SKM-1 (cell line): ENCODE data around the gene GINS3.

ENCODE experiments used
- DNase-seq: peaks from one replicate; lab custom pipeline; 2025; ENCODE audit not compliant: unreplicated experiment; lab: John Stamatoyannopoulos, UW

Gene GINS3

DNA sequence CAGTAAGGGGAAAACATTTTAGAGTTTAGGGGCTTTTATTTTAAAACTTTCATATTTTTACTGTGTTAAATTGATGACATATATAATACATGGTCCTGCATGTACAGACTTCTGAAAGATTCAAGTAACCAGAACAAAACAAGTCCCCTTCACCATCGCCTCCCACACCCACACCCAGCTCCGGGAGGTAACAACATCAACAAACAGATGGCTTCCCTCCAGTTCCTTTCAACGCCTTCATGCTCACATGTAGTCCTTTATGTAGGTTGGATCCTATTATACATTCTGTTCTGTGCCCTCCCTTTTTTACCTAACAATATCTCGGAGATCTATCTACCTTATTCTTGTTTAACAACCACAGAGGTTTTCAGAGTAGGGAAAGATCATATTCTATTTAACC is 30.5 kb downstream of the GINS3 start:
- DNase-seq, result no peak

GRCh38 chr16:58425245-58425644 is 33.0 kb downstream of the GINS3 start:
- no peak for DNase-seq

GRCh38 chr16:58425756-58426494 is 33.7 kb downstream of the GINS3 start:
- peak; percentile 86 for DNase-seq

DNA sequence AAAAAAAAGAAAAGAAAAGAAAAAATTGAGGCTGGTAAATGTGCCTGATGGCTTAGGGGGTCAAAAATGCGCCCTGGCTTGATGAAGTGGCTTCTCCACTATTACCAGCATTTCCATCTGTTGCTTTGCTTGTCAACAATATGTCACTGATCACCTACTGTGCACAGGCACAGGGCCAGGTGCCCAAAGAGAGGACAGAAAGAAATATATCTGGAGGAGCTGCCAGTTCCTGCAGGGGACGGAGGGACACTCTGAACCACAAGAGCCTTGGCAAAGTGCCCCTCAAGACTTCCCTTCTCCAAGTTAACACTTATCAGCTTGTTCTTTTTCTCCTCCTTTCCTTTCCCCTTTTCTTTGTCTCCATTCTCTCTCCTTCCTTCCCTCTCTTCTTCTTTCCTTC is 34.7 kb downstream of the GINS3 start:
- no peak for DNase-seq

- no peak for DNase-seq
Measured at GRCh38 chr16:58428621-58429542, 36.6 kb downstream of the GINS3 start.

DNA sequence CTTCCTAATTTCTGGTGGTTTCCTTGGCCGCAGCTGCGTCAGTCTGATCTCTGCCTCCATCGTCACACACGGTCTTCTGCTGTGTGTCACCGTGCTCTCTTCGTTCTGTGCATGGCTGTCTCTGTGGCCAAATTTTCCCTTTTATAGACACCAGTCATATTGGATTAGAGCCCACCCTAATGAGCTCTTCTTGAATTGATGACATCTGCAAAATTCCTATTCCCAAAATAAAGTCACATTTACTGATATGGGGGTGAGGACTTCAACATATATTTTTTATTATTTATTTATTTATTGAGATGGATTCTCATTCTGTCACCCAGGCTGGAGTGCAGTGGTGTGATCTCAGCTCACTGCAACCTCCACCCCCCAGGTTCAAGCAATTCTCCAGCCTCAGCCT is 38.4 kb downstream of the GINS3 start:
- no peak for DNase-seq

DNA sequence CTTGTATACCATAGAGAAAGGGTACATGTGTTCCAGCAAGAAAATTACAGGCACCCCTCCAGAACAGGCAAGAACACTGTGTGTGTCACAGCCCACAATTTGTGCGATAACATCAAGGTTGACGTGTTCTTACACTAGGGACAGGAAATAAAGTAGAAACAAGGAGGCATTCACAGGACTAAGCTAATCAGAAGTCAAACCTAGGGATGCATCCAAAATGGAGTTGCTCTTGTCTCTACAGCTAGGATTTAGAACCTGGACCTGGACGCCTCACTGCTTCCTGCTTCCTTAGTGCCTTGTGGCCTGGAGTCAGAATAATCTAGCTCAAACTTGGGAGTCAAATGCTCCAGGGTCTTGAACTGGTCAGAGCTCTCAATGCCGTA is 41.3 kb downstream of the GINS3 start:
- DNase-seq, result no peak

DNA sequence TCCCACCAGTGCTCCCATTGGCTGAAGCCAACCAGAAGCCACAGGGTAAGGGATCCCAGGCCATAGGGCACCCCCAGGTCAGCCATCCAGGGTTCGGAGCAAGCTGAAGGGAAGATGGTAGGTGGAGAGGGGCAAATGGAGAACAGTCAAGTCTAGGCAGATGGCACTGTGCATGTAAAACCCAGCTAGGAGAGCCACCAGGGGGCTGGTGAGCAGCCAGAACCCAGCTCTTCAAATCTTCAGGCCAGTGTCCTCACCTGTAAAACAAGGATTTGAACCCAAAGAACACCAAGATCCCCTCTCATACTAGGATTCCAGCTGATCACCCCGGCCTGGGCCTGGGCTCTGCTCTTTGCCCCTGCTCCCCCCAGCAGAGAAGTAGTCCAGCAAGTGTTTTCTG is 43.5 kb downstream of the GINS3 start:
- no peak for DNase-seq

DNA sequence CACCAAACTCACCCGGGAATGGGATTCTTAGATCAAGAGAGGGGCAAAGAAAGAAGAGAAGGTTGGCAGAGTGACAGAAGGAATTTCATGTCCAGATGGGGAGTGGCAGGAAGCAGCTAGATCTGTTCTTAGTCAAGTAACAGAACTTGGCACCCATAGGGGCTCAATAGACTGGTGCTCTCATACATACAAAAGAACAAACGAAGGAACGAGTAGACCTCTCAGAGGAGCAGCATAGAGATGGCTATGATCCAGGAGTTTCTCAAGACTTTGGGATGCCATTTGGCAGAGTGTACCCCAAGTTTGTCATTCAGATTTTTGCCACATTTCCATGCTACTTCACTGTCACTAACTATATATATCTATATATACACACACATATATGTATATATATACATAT is 47.9 kb downstream of the GINS3 start:
- no peak for DNase-seq

GRCh38 chr16:58442547-58442946 is 50.3 kb downstream of the GINS3 start:
- no peak for DNase-seq

DNA sequence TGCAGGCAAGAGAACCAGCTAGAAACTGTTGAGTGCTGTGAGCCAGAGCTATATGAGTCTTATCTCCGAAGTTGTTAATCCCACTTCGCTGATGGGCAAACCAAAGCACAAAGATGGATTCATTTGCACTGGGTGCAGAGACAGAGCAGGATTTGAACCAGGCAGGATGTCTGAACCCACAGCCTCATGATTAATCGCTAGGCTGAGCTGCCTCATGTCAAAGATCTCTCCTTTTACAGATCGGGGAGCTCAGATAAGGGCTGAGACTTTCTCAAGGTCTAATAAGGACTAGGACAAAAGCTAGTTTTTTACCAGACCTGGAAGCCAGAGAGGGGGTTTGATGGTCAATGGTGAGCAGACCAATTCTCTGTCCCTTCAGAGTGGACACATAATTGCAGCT is 51.5 kb downstream of the GINS3 start:
- DNase-seq, result no peak

GRCh38 chr16:58444265-58444664 is 52.0 kb downstream of the GINS3 start:
- no peak for DNase-seq

DNA sequence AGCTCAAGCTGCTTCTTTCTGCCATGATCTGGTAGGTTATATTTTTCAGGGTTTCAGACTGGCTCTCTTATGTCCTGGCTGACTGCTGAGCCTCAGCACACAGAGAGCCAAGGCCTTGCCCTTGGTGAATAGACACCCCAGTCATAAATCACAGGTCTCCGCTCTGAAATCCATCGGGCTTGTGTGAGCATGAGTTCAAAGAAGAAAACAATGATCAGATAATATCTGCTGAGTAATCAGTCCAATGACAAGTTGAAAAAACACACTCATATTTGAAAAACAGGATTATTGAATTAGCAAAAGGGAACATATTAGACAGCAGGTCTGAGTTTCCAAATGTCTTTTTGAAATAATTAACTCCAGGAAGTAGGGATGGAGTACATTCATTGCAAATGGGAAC is 56.6 kb downstream of the GINS3 start:
- no peak for DNase-seq

- DNase-seq, result no peak
Measured at GRCh38 chr16:58449306-58449705, 57.0 kb downstream of the GINS3 start.

- no peak for DNase-seq
Measured at GRCh38 chr16:58449768-58450167, 57.5 kb downstream of the GINS3 start.

DNA sequence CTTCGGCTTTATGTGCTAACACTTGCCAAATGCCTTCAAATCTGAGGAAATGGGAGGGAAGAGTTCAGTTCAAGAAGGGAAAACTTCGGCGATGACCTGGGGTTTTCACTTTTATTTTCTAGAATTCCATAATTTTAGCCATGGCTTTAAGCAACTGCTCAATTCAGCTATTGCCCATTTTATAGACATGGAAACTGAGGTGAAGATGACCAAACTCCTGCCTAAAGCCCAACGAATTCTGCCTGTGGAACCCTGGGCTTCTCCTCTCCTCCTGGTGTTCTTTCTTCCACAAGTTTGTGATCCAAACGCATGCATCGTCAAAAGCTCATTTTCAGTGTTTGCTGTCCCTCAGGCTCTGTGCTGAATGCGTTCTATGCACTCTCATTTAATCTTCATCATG is 58.3 kb downstream of the GINS3 start:
- DNase-seq, result no peak

DNA sequence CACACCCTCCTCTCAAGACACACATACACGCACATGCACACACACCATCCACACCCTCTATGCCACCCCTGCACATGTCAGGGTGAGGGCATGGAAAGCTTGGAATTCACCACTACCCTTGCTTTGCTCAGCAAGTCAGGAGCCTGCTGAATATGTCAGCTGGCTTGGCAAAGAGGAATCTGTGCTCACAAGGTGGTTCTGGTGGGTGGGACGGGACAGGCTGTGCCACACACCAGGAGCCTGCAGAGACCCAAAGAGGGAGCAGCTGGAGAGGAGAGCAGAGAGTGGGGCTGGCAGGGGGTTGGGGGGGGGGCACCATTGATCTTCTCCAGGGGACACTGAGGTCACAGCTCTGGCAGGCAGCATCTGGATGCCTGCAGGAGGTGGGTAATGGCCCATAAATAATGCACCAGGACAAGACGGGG is 59.0 kb downstream of the GINS3 start:
- no peak for DNase-seq

- no peak for DNase-seq
Measured at GRCh38 chr16:58451945-58452401, 59.7 kb downstream of the GINS3 start.

- no peak for DNase-seq
Measured at GRCh38 chr16:58452640-58453039, 60.4 kb downstream of the GINS3 start.

DNA sequence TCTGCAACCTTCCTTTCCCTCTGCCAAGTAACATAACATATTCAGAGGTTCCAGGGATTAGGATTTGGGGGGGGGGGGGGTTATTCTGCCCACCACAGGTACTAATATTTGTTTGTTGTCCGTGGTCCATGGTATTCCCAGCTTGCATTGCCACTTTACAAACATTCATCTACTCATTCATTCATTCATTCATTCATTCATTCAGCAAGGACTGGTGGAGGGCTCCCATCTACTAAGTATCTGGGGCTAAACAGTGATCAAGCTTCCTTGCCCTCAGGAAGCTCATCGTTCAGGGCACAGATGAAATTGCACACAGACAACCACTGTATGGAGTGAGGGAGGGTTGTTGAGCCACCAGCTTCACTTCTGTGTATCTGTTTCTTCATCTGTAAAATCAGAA is 61.9 kb downstream of the GINS3 start:
- no peak for DNase-seq

DNA sequence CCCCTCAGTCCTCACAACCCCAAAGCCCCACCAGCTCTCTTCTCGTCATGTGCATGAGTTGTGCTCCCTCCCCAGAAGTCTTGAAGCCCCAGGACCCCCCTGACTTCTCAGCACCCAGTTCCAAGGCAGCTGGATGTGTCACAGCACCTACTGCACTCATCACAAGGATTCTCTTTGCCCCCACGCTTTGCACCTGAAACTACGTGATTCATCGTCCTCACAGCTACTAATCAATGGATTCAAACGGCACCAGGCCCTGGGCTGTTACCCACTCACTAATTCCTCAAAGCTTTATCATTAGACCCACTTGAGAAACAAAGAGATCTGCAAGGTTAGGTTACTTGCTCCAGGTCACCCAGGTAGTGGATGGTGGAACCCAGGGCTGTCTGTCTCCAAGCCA is 62.6 kb downstream of the GINS3 start:
- no peak for DNase-seq
